ENCODE measurements around the gene NEUROD6.

The NEUROD6 gene

DNA sequence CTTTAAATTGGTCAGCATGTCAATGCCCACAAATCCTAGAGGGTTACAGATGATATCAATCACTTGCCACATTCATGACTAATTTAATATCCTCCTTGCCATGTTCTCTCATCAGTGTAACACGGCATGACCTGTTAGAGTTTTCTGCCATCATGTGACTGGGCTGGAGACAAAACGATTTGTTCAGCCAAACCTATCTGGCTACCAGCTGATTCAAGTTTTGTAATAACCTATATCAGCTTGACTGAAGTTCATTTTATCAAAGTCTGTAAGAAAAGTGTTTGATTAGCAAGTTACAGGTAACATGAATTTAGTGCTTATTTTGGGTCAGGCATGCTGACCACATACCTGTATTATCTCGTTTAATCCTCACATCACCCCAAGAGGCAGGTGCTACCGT is 25.7 kb downstream of the NEUROD6 start:
- Histone ChIP-seq H3K4me1 (ENCODE audit: low read depth, poor library complexity, severe bottlenecking) (no peaks in the 10 kb centered on the region), H3K27me3 (ENCODE audit: insufficient read depth, low read depth) (no peaks in the 10 kb centered on the region), H3K36me3 (ENCODE audit: insufficient read depth) (no peaks in the 10 kb centered on the region), H2AFZ (ENCODE audit: low read depth) (no peak overlapping the region), H3K4me3 (IDR thresholded peaks at IDR 0.05; ENCODE audit: insufficient read depth, low read depth, low read length) (no peak overlapping the region), H3K4me2 (no peak overlapping the region), H3K79me2 (ENCODE audit: insufficient read depth, low read depth) (no peaks in the 10 kb centered on the region), H3K9ac (no peak overlapping the region), H4K20me1 (ENCODE audit: insufficient read depth) (no peaks in the 10 kb centered on the region), H3K27ac (no peak overlapping the region)
- TF ChIP-seq CTCF (conservative IDR thresholded peaks at IDR 0.05; ENCODE audit: low read depth, low read length), result no peak

DNA sequence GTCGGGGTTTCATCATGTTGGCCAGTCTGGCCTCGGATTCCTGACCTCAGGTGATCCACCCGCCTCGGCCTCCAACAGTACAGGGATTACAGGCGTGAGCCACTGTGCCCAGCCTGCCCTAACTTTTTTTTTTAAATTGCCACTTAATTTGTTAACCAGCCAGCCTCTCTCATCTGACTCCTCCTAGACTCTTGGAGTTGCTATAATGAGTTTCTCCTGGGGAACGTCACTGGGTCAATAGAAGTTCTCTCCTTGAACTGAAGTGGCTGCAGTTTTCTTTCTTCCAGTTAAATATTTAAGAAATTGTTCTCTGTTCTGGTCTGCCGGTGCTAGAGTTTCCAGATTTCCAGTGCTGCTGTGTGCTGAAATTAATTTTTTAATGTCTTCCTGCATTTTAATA is 27.6 kb downstream of the NEUROD6 start:
- H4K20me1 ChIP-seq (ENCODE audit: insufficient read depth), result no peaks in the 10 kb centered on the region
- no peak overlapping the region for H3K4me3 ChIP-seq (IDR thresholded peaks at IDR 0.05; ENCODE audit: insufficient read depth, low read depth, low read length)
- H2AFZ ChIP-seq (ENCODE audit: low read depth), result no peak overlapping the region
- no peak overlapping the region for H3K9ac ChIP-seq
- TF ChIP-seq CTCF (conservative IDR thresholded peaks at IDR 0.05; ENCODE audit: low read depth, low read length), result no peak
- H3K27ac ChIP-seq, result no peak overlapping the region
- H3K79me2 ChIP-seq (ENCODE audit: insufficient read depth, low read depth), result no peaks in the 10 kb centered on the region
- no peaks in the 10 kb centered on the region for H3K27me3 ChIP-seq (ENCODE audit: insufficient read depth, low read depth)
- no peak overlapping the region for H3K4me2 ChIP-seq
- H3K4me1 ChIP-seq (ENCODE audit: low read depth, poor library complexity, severe bottlenecking), result no peaks in the 10 kb centered on the region
- no peaks in the 10 kb centered on the region for H3K36me3 ChIP-seq (ENCODE audit: insufficient read depth)

- Histone ChIP-seq H3K27me3 (ENCODE audit: insufficient read depth, low read depth) (no peaks in the 10 kb centered on the region), H3K4me2 (no peak overlapping the region), H3K4me1 (ENCODE audit: low read depth, poor library complexity, severe bottlenecking) (no peaks in the 10 kb centered on the region), H2AFZ (ENCODE audit: low read depth) (no peak overlapping the region), H4K20me1 (ENCODE audit: insufficient read depth) (no peaks in the 10 kb centered on the region), H3K79me2 (ENCODE audit: insufficient read depth, low read depth) (no peaks in the 10 kb centered on the region), H3K36me3 (ENCODE audit: insufficient read depth) (no peaks in the 10 kb centered on the region), H3K27ac (no peak overlapping the region), H3K9ac (no peak overlapping the region), H3K4me3 (IDR thresholded peaks at IDR 0.05; ENCODE audit: insufficient read depth, low read depth, low read length) (no peak overlapping the region)
- TF ChIP-seq CTCF (conservative IDR thresholded peaks at IDR 0.05; ENCODE audit: low read depth, low read length), result no peak
Observed at GRCh38 chr7:31311552-31311951, 29.0 kb downstream of the NEUROD6 start.

DNA sequence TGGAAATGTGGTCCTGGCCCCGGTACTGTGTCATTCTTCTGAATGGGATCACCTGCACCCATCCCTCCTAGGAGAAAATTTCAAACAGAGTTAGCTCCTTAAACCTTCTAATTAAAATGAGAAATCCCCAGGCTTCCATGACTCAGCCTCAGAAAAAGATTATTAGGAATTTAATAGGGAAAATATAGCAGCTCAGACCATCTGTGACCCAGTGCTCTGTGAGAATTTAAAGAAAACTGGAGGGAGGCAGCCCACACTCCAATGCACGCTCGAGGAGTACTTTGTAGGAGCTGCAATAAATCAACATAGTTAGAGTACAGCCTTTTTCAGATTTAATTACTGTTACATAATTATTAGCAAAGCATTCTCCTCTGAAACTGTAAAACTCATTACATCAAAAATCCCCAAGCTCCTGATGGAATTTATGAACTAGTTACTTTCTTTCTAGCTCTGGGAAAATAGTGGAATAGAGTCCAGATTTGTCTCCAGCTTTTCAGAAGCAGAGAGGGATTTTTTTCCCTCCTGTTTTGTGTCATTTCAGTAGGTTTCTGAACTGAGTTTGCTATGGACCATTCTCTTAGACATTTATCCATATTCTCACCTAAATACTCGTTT is 30.1 kb downstream of the NEUROD6 start:
- H3K27me3 ChIP-seq (ENCODE audit: insufficient read depth, low read depth), result no peaks in the 10 kb centered on the region
- TF ChIP-seq CTCF (conservative IDR thresholded peaks at IDR 0.05; ENCODE audit: low read depth, low read length), result no peak

More for the DNA sequence above, 30.1 kb downstream of the NEUROD6 start:
- Histone ChIP-seq H3K4me2 (no peak overlapping the region), H3K79me2 (ENCODE audit: insufficient read depth, low read depth) (no peaks in the 10 kb centered on the region), H2AFZ (ENCODE audit: low read depth) (no peak overlapping the region), H3K4me3 (IDR thresholded peaks at IDR 0.05; ENCODE audit: insufficient read depth, low read depth, low read length) (no peak overlapping the region), H4K20me1 (ENCODE audit: insufficient read depth) (no peaks in the 10 kb centered on the region), H3K4me1 (ENCODE audit: low read depth, poor library complexity, severe bottlenecking) (no peaks in the 10 kb centered on the region), H3K9ac (no peak overlapping the region), H3K36me3 (ENCODE audit: insufficient read depth) (no peaks in the 10 kb centered on the region), H3K27ac (no peak overlapping the region)
